ENCODE data around the gene MST1R. TPM values are rescaled to one million over a fixed set of nuclear protein-coding genes. Genes with fewer than 3 reads are reported as not detected.

The MST1R gene
- total RNA-seq, 2 experiments from 2014 or later: 0.55 to 0.89 TPM

GRCh38 chr3:49895791-49896190 is 7.9 kb downstream of the MST1R start:
- ATAC-seq (ENCODE audit: poor library complexity) (no peak), DNase-seq (no peak)
- Mint-ChIP-seq H3K36me3 (ENCODE audit: low read depth) (no peaks in the 10 kb centered on the region), H3K4me3 (no peak overlapping the region), H3K27ac (no peak overlapping the region), H3K9me3 (no peaks in the 10 kb centered on the region), H3K4me1 (ENCODE audit: low read depth) (no peaks in the 10 kb centered on the region), H3K27me3 (no peaks in the 10 kb centered on the region)
- Histone ChIP-seq H3K4me1 (ENCODE audit: insufficient read depth, low read length) (no peaks in the 10 kb centered on the region), H3K27ac (ENCODE audit: low read depth in 1 of 2, low read length in 2 of 2) (no peak overlapping the region), H3K4me3 (ENCODE audit: low read length) (no peak overlapping the region), H3K36me3 (ENCODE audit: insufficient read depth, low read length) (no peaks in the 10 kb centered on the region), H3K27me3 (ENCODE audit: control insufficient read depth in 1 of 2, insufficient read depth in 2 of 2, low read length in 2 of 2) (no peaks in the 10 kb centered on the region), H3K9me3 (ENCODE audit: control insufficient read depth in 1 of 2, insufficient read depth in 1 of 2, low read length in 2 of 2) (no peaks in the 10 kb centered on the region)
- intact Hi-C loops (cut with DNase I, micrococcal nuclease): no loop called here
- ChIA-PET CTCF (no interaction called here), POLR2A (no interaction called here)
- TF ChIP-seq, protein P1, sequence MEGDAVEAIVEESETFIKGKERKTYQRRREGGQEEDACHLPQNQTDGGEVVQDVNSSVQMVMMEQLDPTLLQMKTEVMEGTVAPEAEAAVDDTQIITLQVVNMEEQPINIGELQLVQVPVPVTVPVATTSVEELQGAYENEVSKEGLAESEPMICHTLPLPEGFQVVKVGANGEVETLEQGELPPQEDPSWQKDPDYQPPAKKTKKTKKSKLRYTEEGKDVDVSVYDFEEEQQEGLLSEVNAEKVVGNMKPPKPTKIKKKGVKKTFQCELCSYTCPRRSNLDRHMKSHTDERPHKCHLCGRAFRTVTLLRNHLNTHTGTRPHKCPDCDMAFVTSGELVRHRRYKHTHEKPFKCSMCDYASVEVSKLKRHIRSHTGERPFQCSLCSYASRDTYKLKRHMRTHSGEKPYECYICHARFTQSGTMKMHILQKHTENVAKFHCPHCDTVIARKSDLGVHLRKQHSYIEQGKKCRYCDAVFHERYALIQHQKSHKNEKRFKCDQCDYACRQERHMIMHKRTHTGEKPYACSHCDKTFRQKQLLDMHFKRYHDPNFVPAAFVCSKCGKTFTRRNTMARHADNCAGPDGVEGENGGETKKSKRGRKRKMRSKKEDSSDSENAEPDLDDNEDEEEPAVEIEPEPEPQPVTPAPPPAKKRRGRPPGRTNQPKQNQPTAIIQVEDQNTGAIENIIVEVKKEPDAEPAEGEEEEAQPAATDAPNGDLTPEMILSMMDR (IDR thresholded peaks at IDR 0.05): no peak

GRCh38 chr3:49889296-49889695 is 14.4 kb downstream of the MST1R start:
- TF ChIP-seq, protein P1 (IDR thresholded peaks at IDR 0.05): no peak
- no peak overlapping the region for H3K27ac ChIP-seq (ENCODE audit: low read depth in 1 of 2, low read length in 2 of 2)
- POLR2A ChIA-PET: interaction anchor here (0.5 kb wide), 1 partner anchor 200 kb away, joined by 3 read pairs; no protein-coding TSS in a partner anchor
- no peaks in the 10 kb centered on the region for H3K27me3 ChIP-seq (ENCODE audit: control insufficient read depth in 1 of 2, insufficient read depth in 2 of 2, low read length in 2 of 2)
- no peaks in the 10 kb centered on the region for H3K4me1 Mint-ChIP-seq (ENCODE audit: low read depth)
- H3K9me3 Mint-ChIP-seq: no peaks in the 10 kb centered on the region
- CTCF ChIA-PET: no interaction called here
- intact Hi-C loops (cut with DNase I, micrococcal nuclease): no loop called here
- no peak overlapping the region for H3K4me3 Mint-ChIP-seq
- no peak for DNase-seq
- ATAC-seq (ENCODE audit: poor library complexity): no peak
- H3K27me3 Mint-ChIP-seq: no peaks in the 10 kb centered on the region
- H3K27ac Mint-ChIP-seq: no peak overlapping the region
- no peaks in the 10 kb centered on the region for H3K4me1 ChIP-seq (ENCODE audit: insufficient read depth, low read length)
- no peaks in the 10 kb centered on the region for H3K36me3 ChIP-seq (ENCODE audit: insufficient read depth, low read length)
- no peak overlapping the region for H3K4me3 ChIP-seq (ENCODE audit: low read length)
- no peaks in the 10 kb centered on the region for H3K36me3 Mint-ChIP-seq (ENCODE audit: low read depth)
- no peaks in the 10 kb centered on the region for H3K9me3 ChIP-seq (ENCODE audit: control insufficient read depth in 1 of 2, insufficient read depth in 1 of 2, low read length in 2 of 2)

- intact Hi-C loops (cut with DNase I, micrococcal nuclease): no loop called here
- CTCF ChIA-PET: no interaction called here
- no peak for ATAC-seq (ENCODE audit: poor library complexity)
- no peaks in the 10 kb centered on the region for H3K4me1 Mint-ChIP-seq (ENCODE audit: low read depth)
- Histone ChIP-seq H3K27ac (ENCODE audit: low read depth in 1 of 2, low read length in 2 of 2) (no peak overlapping the region), H3K9me3 (ENCODE audit: control insufficient read depth in 1 of 2, insufficient read depth in 1 of 2, low read length in 2 of 2) (no peaks in the 10 kb centered on the region), H3K4me1 (ENCODE audit: insufficient read depth, low read length) (no peaks in the 10 kb centered on the region), H3K36me3 (ENCODE audit: insufficient read depth, low read length) (no peaks in the 10 kb centered on the region), H3K4me3 (ENCODE audit: low read length) (no peak overlapping the region), H3K27me3 (ENCODE audit: control insufficient read depth in 1 of 2, insufficient read depth in 2 of 2, low read length in 2 of 2) (no peaks in the 10 kb centered on the region)
- no peaks in the 10 kb centered on the region for H3K9me3 Mint-ChIP-seq
- no peak overlapping the region for H3K27ac Mint-ChIP-seq
- DNase-seq: no peak
- POLR2A ChIA-PET: no interaction called here
- no peaks in the 10 kb centered on the region for H3K27me3 Mint-ChIP-seq
- H3K36me3 Mint-ChIP-seq (ENCODE audit: low read depth): no peaks in the 10 kb centered on the region
- TF ChIP-seq, protein P1 (IDR thresholded peaks at IDR 0.05): no peak
- no peak overlapping the region for H3K4me3 Mint-ChIP-seq
Measured at GRCh38 chr3:49886922-49887265, 16.8 kb downstream of the MST1R start.
